ENCODE data around the gene ETFBKMT.
"Not testable (repeated sequence)": the region's sequence is repeated elsewhere in the genome, so short reads cannot be mapped to it uniquely, and the experiment has no call there.

Gene ETFBKMT

GRCh38 chr12:31658471-31659086 is 909 bp upstream of the ETFBKMT start:
- DNase-seq, result no peak

GRCh38 chr12:31662176-31662849 is 2.8 kb downstream of the ETFBKMT start:
- DNase-seq, result no peak

DNA sequence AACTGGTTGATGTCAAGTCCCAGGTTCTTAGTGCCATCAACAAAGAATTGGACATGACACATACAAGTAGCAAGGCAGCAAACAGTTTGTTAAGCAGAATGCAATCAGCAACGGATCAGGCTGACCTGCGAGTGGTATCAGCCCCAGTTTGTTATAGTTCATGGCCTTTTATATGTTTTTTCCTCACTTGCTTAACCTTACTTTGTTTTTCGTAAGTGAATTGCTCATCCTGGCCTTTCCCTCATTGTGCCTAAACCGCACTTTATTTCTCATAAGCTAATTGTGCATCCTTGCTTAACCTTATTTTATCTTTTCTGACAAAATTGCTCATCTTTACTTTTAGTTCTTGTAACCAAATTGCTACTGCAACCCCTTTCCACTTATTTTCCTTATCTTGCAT is 4.1 kb downstream of the ETFBKMT start:
- no peak for DNase-seq

- DNase-seq, result no peak
Measured at GRCh38 chr12:31664038-31664437, 4.5 kb downstream of the ETFBKMT start.

DNA sequence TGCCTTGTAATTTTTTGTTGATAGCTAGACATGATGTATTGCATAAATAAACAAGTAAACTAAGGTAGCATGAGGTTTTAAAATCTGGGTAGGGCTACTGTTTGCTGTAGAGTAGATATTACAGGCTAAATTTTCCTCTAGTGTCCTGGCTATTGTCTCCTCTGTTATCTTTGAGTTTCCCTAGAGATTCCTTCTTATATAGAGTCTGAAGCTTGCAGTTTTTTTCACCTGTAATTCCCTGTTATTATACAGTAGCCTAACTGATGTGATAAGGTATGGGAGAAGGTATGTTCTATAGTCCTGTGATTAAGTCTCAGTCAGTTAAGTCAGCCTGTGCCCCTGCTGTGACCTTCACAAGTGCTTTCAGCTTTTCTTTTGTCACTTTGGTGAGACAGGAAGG is 9.5 kb downstream of the ETFBKMT start:
- DNase-seq, result no peak

DNA sequence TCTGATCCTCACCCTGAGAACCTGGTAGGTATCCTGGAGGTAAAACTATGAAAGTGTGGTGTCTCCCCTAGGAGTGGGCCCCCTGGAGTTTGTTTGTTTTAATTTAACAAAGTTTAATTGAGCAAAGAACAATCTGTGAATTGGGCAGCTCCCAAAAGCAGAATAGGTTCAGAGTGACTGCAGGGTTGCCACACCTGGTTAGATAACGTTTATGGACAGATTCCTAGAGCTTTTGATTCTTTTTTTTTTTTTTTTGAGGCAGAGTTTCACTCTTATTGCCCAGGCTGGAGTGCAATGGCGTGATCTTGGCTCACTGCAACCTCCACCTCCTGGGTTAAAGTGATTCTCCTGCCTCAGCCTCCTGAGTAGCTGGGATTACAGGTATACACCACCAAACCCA is 10.1 kb downstream of the ETFBKMT start:
- not testable (repeated sequence) for DNase-seq

DNA sequence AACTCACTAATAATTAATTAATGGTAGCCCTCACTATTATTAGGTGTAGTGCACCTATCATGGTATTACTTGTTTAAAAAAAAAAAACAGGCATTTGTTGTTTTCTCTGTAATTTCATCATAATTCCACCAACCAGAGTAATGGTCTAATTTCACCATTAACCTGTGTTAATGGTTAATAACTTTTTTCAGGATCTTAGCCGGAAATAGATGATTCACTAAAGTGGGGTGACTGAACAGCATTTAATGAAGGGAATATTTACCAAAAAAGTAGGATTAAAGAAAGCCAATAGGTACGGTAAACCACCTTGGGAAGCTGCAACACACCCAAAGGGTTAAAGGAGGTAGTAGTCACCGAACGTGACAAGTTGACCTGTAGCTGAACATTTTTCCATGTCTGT is 13.0 kb downstream of the ETFBKMT start:
- no peak for DNase-seq

GRCh38 chr12:31682136-31682962 is 22.9 kb downstream of the ETFBKMT start:
- DNase-seq, result peak; percentile 69

GRCh38 chr12:31685801-31686200 is 26.3 kb downstream of the ETFBKMT start:
- DNase-seq, result no peak

- DNase-seq, result no peak
Measured at GRCh38 chr12:31687101-31687527, 27.6 kb downstream of the ETFBKMT start.

- DNase-seq, result not testable (repeated sequence)
Measured at GRCh38 chr12:31689921-31690320, 30.4 kb downstream of the ETFBKMT start.

DNA sequence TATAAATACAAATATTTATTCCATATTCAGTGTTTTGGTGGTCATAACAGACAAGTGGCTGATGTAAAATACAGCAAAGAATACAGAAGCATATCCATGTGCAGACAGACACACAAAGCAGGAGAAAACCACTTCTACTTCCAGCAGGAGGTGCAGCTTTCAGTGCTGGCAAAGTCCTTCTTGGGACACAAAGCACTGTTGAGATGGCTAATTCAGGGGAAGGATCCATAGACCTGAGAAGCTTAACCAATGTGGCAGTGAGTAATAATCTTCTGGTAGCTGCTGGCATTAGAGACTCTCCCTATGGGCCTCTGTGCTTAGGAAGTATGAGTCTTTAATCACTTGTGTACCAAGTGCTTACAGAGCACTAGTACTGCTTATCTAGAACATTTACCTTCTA is 42.6 kb downstream of the ETFBKMT start:
- DNase-seq, result no peak

GRCh38 chr12:31705621-31706020 is 46.1 kb downstream of the ETFBKMT start:
- no peak for DNase-seq

- DNase-seq, result not testable (repeated sequence)
Measured at GRCh38 chr12:31708118-31708517, 48.6 kb downstream of the ETFBKMT start.

DNA sequence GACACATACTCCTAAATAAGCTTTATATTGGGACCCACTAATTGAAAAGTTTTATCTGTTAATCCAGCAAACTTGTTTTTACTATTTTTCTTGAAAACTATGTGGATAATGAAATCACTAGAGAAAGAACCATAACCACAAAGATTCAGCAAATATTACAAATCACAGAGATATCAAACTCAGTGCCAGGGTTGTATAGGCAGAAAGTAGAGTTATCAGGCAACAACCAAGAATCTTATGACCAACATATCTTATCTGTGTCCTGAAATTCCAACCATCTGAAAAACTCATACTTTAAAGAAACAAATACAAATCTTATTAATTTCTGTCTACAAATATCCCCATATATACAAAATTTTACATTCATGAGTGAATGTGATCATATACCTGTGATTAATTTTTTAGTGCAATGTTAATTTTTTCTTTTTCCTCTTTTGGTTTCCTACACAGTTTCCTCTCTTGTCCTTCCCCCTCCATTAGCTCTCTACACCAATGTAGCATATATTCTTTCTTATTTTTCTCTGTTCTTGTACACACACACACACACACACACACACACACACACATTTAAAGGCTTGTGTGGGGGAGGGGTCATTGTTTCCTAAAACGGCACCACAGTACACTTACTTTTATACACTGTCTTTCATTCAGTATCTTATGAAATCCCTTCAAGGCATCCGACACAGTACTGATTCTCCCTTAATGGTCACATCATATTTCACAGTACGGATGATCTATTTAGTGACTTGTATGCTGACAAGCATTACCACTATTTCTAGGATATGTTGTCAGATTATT is 50.7 kb downstream of the ETFBKMT start:
- DNase-seq, result no peak

- DNase-seq, result no peak
Measured at GRCh38 chr12:31712877-31713276, 53.4 kb downstream of the ETFBKMT start.

DNA sequence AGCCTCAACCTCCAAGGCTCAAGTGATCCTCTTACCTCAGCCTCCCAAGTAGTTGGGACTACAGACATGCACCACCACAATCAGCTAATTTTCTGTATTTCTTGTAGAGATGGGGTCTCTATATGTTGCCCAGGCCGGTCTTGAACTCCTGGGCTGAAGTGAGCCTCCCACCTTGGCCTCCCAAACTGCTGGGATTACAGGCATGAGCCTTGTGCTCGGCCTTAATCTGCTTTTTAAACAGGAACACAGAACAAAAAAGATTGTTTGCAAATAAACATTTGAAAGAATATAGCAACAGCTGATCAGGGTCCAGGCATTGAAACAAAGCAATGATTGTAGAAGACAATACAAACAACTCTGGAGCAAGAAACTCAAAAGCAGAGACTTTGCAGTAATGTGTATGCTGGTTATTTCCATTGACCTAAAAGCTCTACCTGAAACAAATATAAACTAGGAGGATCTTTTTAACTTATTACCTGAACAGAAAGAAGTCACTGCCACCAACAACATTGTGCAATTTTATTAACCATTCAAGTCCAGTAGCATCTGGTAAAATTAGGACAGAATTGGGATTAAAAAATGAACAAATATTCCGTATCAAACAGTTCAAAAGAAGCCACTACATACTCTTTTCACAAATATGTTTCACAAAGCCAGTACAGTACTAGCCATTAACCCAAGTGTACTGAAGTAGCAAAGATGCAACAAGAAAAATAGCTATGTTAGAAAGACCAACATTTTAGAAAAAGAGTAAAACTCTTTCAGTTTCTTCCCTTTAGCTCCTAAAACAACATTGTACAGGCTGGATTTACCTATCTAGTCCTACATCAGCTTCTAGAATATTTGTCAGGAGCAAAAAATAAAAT is 55.2 kb downstream of the ETFBKMT start:
- no peak for DNase-seq

DNA sequence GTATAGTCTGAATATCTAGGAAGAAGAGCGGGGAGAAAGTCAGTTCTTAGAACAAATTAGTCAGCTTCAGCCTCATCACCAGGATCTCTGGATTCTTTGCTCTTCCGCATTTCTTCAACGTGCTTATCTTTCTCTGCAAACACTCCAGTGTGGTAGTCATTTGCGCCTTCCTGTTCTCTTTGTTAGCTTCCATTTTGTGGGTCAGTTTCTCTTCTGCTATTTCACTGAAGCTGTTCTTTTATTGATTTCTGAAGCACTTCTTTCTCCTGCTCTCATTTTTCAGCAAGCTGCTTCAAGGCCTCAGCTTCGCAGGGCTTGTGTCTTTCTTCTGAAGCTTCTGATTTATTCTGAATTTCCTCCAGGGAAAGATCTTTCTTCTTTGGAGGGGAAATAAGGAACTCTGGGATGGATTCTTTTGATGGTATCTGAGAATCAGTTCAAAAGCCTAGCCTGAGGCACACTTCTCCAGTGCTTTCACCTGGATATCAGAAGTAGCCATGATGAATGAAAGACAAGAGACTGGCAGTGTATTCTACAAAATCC is 55.9 kb downstream of the ETFBKMT start:
- no peak for DNase-seq

DNA sequence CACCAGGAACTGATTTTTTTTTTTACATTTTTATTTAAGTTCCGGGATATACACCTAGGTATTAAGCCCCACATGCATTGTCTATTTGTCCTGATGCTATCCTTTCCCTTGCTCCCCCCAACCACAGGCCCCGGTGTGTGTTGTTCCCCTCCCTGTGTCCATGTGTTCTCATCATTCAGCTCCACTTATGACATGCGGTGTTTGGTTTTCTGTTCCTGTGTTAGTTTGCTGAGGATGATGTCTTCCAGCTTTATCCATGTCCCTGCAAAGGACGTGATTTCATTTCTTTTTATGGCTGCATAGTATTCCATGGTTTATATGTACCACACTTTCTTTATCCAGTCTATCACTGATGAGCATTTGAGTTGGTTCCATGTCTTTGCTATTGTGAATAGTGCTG is 57.5 kb downstream of the ETFBKMT start:
- DNase-seq, result not testable (repeated sequence)

- DNase-seq, result not testable (repeated sequence)
Measured at GRCh38 chr12:31718542-31719198, 59.2 kb downstream of the ETFBKMT start.

GRCh38 chr12:31722580-31722979 is 63.1 kb downstream of the ETFBKMT start:
- no peak for DNase-seq

Data from NCI-H510A (cell line).